ENCODE data around the gene DCTN4. TPM values are rescaled to one million over a fixed set of nuclear protein-coding genes. Genes with fewer than 3 reads are reported as not detected.

DCTN4 gene
- total and polyA plus RNA-seq, 2 of the 8 experiments (the other 6 are each of a cell fraction or from before 2014, with no cell fraction given), result 20.5 to 42.7 TPM

DNA sequence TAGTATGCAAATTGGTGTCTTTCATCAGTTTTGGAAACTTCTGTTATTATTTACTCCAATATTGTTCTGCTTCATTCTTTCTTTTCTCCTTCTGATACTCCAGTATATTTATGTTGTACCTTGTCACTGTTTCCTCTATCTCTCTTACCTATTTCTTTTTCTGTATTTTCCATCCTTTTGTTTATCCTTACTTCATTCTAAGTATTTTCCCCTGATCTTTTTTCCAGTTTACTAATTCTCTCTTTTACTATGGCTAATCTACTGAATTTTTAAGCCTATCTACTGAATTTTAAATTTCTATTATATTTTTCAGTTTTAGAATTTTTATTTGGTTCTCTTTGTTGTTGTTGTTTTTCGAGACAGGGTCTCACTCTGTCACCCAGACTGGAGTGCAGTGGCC lies 27.1 kb upstream of the DCTN4 start (continued):
- TF ChIP-seq BCL11A (IDR thresholded peaks at IDR 0.05; ENCODE audit: low read depth in 2 of 2, low read length in 2 of 2) (no peak), TCF12 (IDR thresholded peaks at IDR 0.05; ENCODE audit: low read depth, low read length) (no peak), SP1 (IDR thresholded peaks at IDR 0.05; ENCODE audit: low read depth, low read length) (no peak), RXRA (IDR thresholded peaks at IDR 0.05; ENCODE audit: insufficient read depth, low read depth, low read length) (no peak), TAF7 (optimal IDR thresholded peaks at IDR 0.05; ENCODE audit: borderline replicate concordance, low read depth, low read length) (no peak)

Data from H1 (cell line).